Glutamatergic neuron (in vitro differentiated cells): ENCODE data around the gene KLHL33. TPM values are rescaled to one million over a fixed set of nuclear protein-coding genes. Genes with fewer than 3 reads are reported as not detected.
"Not testable (repeated sequence)": the region's sequence is repeated elsewhere in the genome, so short reads cannot be mapped to it uniquely, and the experiment has no call there.

Experiments
- DNase-seq: peaks from one replicate; pipeline ENCODE4 v3.0.0; 2022
- H3K27ac Mint-ChIP-seq: one replicate; pipeline ENCODE4 v1.8.0; 2020; ENCODE audit warnings: mild to moderate bottlenecking, mixed read lengths, inconsistent platforms; ENCODE audit not compliant: unreplicated experiment
- H3K27me3 Mint-ChIP-seq: one replicate; pipeline ENCODE4 v1.8.0; 2020; ENCODE audit warnings: mild to moderate bottlenecking, moderate library complexity, mixed read lengths, inconsistent platforms; ENCODE audit not compliant: unreplicated experiment
- H3K36me3 Mint-ChIP-seq: one replicate; pipeline ENCODE4 v1.8.0; 2020; ENCODE audit warnings: mild to moderate bottlenecking, mixed read lengths, inconsistent platforms; ENCODE audit not compliant: unreplicated experiment
- H3K4me1 Mint-ChIP-seq: one replicate; pipeline ENCODE4 v1.8.0; 2020; ENCODE audit warnings: mild to moderate bottlenecking, low read depth, mixed read lengths, inconsistent platforms; ENCODE audit not compliant: unreplicated experiment
- H3K4me3 Mint-ChIP-seq: one replicate; pipeline ENCODE4 v1.8.0; 2020; ENCODE audit warnings: mild to moderate bottlenecking, mixed read lengths, inconsistent platforms; ENCODE audit not compliant: unreplicated experiment
- H3K9me3 Mint-ChIP-seq: one replicate; pipeline ENCODE4 v1.8.0; 2020; ENCODE audit warnings: mild to moderate bottlenecking, moderate library complexity, mixed read lengths, inconsistent platforms; ENCODE audit not compliant: unreplicated experiment
- CTCF ChIP-seq: fragments of 200-600 bp; sonication (generic); IDR thresholded peaks from one replicate; pipeline ENCODE4 v1.5.0; 2021; ENCODE audit not compliant: partially characterized antibody, unreplicated experiment
- total RNA-seq: library from RNA; stranded (reverse); fragmentation: NEBNext Ultra II Directional; extraction: Animal tissue kit (Norgen Biotek cat#: 25700); gene quantifications from one replicate; pipeline ENCODE4 v1.2.1, GENCODE V29; 2021; ENCODE audit not compliant: unreplicated experiment

Gene KLHL33
- total RNA-seq, 1 donor from 2014 or later: 0.15 TPM

GRCh38 chr14:20456971-20457370, 21.0 kb upstream of the KLHL33 start:
- Mint-ChIP-seq H3K36me3 (no peaks in the 10 kb centered on the region), H3K4me1 (peaks cover 24% of the 10 kb centered on the region), H3K9me3 (peaks cover 13% of the 10 kb centered on the region), H3K27me3 (peaks cover 7% of the 10 kb centered on the region), H3K27ac (no peak overlapping the region), H3K4me3 (no peak overlapping the region)
- no peak for DNase-seq
- no peak for TF ChIP-seq CTCF

- Mint-ChIP-seq H3K27me3 (peaks cover 3% of the 10 kb centered on the region), H3K4me1 (peaks cover 24% of the 10 kb centered on the region), H3K9me3 (peaks cover 10% of the 10 kb centered on the region), H3K4me3 (no peak overlapping the region), H3K27ac (no peak overlapping the region), H3K36me3 (no peaks in the 10 kb centered on the region)
- DNase-seq: no peak
- TF ChIP-seq CTCF: no peak
These were observed 19.7 kb upstream of the KLHL33 start for GRCh38 chr14:20455355-20456300.

GRCh38 chr14:20454516-20455354, 18.8 kb upstream of the KLHL33 start, which contains the start of the genes APEX1 and OSGEP:
TSS of gene APEX1 (plus strand) at chr14:20455226. CDS start at chr14:20455646, 420 bp downstream.
TSS of gene OSGEP (minus strand) at chr14:20454812. CDS start at chr14:20454683, 129 bp downstream.
- DNase-seq: peak; percentile 98
- Mint-ChIP-seq H3K4me1 (peaks cover 15% of the 10 kb centered on the region), H3K9me3 (peaks cover 5% of the 10 kb centered on the region), H3K27ac (no peak within 1 kb of the TSS), H3K4me3 (no peak within 1 kb of the TSS), H3K27me3 (no peaks in the 10 kb centered on the region), H3K36me3 (no peaks in the 10 kb centered on the region)
- TF ChIP-seq CTCF: no peak

- not testable (repeated sequence) for H3K27ac Mint-ChIP-seq, H3K27me3 Mint-ChIP-seq, DNase-seq, H3K9me3 Mint-ChIP-seq, H3K36me3 Mint-ChIP-seq
- Mint-ChIP-seq H3K4me1 (peaks cover 14% of the 10 kb centered on the region), H3K4me3 (peak overlapping the region; percentile 61)
These were observed 16.9 kb upstream of the KLHL33 start for GRCh38 chr14:20452831-20453230.

GRCh38 chr14:20446889-20447288, 10.9 kb upstream of the KLHL33 start:
- TF ChIP-seq CTCF: no peak
- Mint-ChIP-seq H3K4me1 (peaks cover 8% of the 10 kb centered on the region), H3K9me3 (no peaks in the 10 kb centered on the region), H3K4me3 (peak overlapping the region; percentile 46), H3K27me3 (no peaks in the 10 kb centered on the region), H3K36me3 (peaks cover 16% of the 10 kb centered on the region), H3K27ac (no peak overlapping the region)
- DNase-seq: no peak

GRCh38 chr14:20443650-20444049, 7.7 kb upstream of the KLHL33 start:
- not testable (repeated sequence) for H3K4me3 Mint-ChIP-seq, H3K27ac Mint-ChIP-seq, DNase-seq, H3K9me3 Mint-ChIP-seq, H3K4me1 Mint-ChIP-seq, H3K27me3 Mint-ChIP-seq
- peaks cover 20% of the 10 kb centered on the region for H3K36me3 Mint-ChIP-seq
